Endothelial cell of umbilical vein (primary cell): Measurements from ENCODE around the gene BCAR3. TPM values are rescaled to one million over a fixed set of nuclear protein-coding genes. Genes with fewer than 3 reads are reported as not detected.

Source experiments
- BruUV-seq: library from RNA; stranded (reverse); fragments of 400-500 nt; replicated peaks from 2 replicates; lab custom pipeline; 2021; lab: Mats Ljungman, UMichigan
- CTCF ChIA-PET: fragments of 300-600, 350-600 bp; sonication (Branson Sonifier 250); formaldehyde crosslinking; loops from one replicate; lab custom pipeline; 2021; ENCODE audit warnings: antibody characterized with exemption, inconsistent platforms; lab: Charles Lee
- POLR2A ChIA-PET: fragments of 300-600, 350-600 bp; sonication (Branson Sonifier 250); formaldehyde crosslinking; loops from one replicate; lab custom pipeline; 2021; ENCODE audit warnings: antibody characterized with exemption, inconsistent platforms; lab: Charles Lee
- DNase-seq: peaks from one replicate; pipeline ENCODE4 v3.0.0-alpha.2; 2011; ENCODE audit warnings: low read depth, low spot score
- FAIRE-seq: peaks from 2 replicates; lab custom pipeline; 2011; peaks lifted over from hg19 to GRCh38; lab: Jason Lieb, UNC
- H2AFZ ChIP-seq: 2 replicates; pipeline ENCODE4 v1.6.0; 2012; ENCODE audit warnings: low read depth, low read length, control low read depth, inconsistent platforms
- H3K27ac ChIP-seq: 2 replicates; pipeline ENCODE4 v1.5.1; 2011; ENCODE audit warnings: low read depth, mild to moderate bottlenecking, control low read depth, low read length, moderate library complexity; ENCODE audit not compliant: insufficient read depth
- H3K27me3 ChIP-seq, 2 experiments: 2 replicates each; pipeline versions ENCODE4 v1.6.0 to v1.6.1; 2011; ENCODE audit warnings: low read length in 2 of 2, mixed read lengths in 1 of 2; ENCODE audit not compliant: control insufficient read depth in 2 of 2, insufficient read depth in 2 of 2
- H3K36me3 ChIP-seq, 2 experiments: 2 replicates in 1 of 2; 3 replicates in 1 of 2; pipeline ENCODE4 v1.5.1; 2011; ENCODE audit warnings: low read length in 2 of 2, mild to moderate bottlenecking in 1 of 2, moderate library complexity in 1 of 2; ENCODE audit not compliant: control insufficient read depth in 2 of 2, insufficient read depth in 2 of 2; ENCODE audit errors: extremely low read depth in 1 of 2
- H3K4me1 ChIP-seq: 3 replicates; pipeline ENCODE4 v1.5.1; 2011; ENCODE audit warnings: mild to moderate bottlenecking, low read length; ENCODE audit not compliant: control insufficient read depth, insufficient read depth; ENCODE audit errors: extremely low read depth
- H3K4me2 ChIP-seq: 2 replicates; pipeline ENCODE4 v1.6.1; 2011; ENCODE audit warnings: low read length, control low read depth, mixed read lengths; ENCODE audit not compliant: insufficient read depth
- H3K4me3 ChIP-seq, 3 experiments: fragments of 200-600 bp in 1 of 3; sonication (generic), shearing (Covaris generic) in 1 of 3; replicated peaks in 1 of 3; 2 replicates each; pipeline ENCODE4 v1.5.1; 2011 to 2016; ENCODE audit warnings: control low read depth in 3 of 3, low read length in 3 of 3, mild to moderate bottlenecking in 2 of 3, inconsistent platforms in 1 of 3, low read depth in 1 of 3, moderate library complexity in 1 of 3; ENCODE audit not compliant: insufficient read depth in 1 of 3
- H3K79me2 ChIP-seq: 2 replicates; pipeline ENCODE4 v1.6.0; 2012; ENCODE audit warnings: low read length, inconsistent platforms; ENCODE audit not compliant: control insufficient read depth, insufficient read depth
- H3K9ac ChIP-seq: replicated peaks from 2 replicates; pipeline ENCODE3; 2011; ENCODE audit warnings: low read length, control low read depth; ENCODE audit not compliant: insufficient read depth; ENCODE audit errors: extremely low read depth
- H3K9me1 ChIP-seq: replicated peaks from 3 replicates; pipeline ENCODE4 v1.6.0; 2011; ENCODE audit warnings: mild to moderate bottlenecking, low read length; ENCODE audit not compliant: control insufficient read depth, insufficient read depth; ENCODE audit errors: extremely low read depth
- H3K9me3 ChIP-seq: replicated peaks from 2 replicates; pipeline ENCODE4 v1.5.1; 2012; ENCODE audit warnings: low read length, inconsistent platforms; ENCODE audit not compliant: control insufficient read depth, insufficient read depth
- H4K20me1 ChIP-seq: replicated peaks from 2 replicates; pipeline ENCODE3; 2011; ENCODE audit warnings: mild to moderate bottlenecking, low read length; ENCODE audit not compliant: control insufficient read depth, insufficient read depth; ENCODE audit errors: extremely low read depth
- EZH2 ChIP-seq: IDR thresholded peaks from 2 replicates; pipeline ENCODE4 v1.6.1; 2012; ENCODE audit warnings: borderline replicate concordance, low read depth, mild to moderate bottlenecking, moderate library complexity, low read length, inconsistent platforms; ENCODE audit not compliant: severe bottlenecking
- FOS ChIP-seq: IDR thresholded peaks from 2 replicates; pipeline ENCODE4 v1.6.1; 2011; ENCODE audit warnings: mild to moderate bottlenecking, low read length, moderate library complexity, borderline replicate concordance; ENCODE audit not compliant: insufficient read depth
- GATA2 ChIP-seq: IDR thresholded peaks from 2 replicates; pipeline ENCODE4 v1.7.0; 2011; ENCODE audit warnings: low read depth, mild to moderate bottlenecking, moderate library complexity, mixed read lengths, low read length; ENCODE audit not compliant: insufficient read length, insufficient read depth
- JUN ChIP-seq: IDR thresholded peaks from 2 replicates; pipeline ENCODE4 v1.6.1; 2011; ENCODE audit warnings: borderline replicate concordance, low read depth; ENCODE audit not compliant: insufficient read length, insufficient read depth
- MYC ChIP-seq: IDR thresholded peaks from one replicate; pipeline ENCODE4 v1.6.1; 2011; ENCODE audit warnings: mild to moderate bottlenecking, low read depth, low read length
- POLR2A ChIP-seq: IDR thresholded peaks from 2 replicates; pipeline ENCODE4 v1.6.1; 2012; ENCODE audit warnings: low read depth, mild to moderate bottlenecking, control low read depth, low read length
- POLR2AphosphoS5 ChIP-seq: IDR thresholded peaks from 2 replicates; pipeline ENCODE4 v1.6.1; 2012; ENCODE audit warnings: low read depth, mild to moderate bottlenecking, control low read depth, low read length, moderate library complexity; ENCODE audit not compliant: insufficient read depth
- dilution Hi-C: fragments of 300-500 bp; cut with MboI; formaldehyde crosslinking; loops from one replicate; pipeline ENCODE4 v1.15.0; 2019; ENCODE audit warnings: low sequenced_read_pairs; ENCODE audit not compliant: extremely low pct_ligation_motif_present
- intact Hi-C: fragments of 100-400 bp; cut with micrococcal nuclease; formaldehyde crosslinking; loops from one replicate; pipeline ENCODE4 v1.10.0; 2022
- polyA plus RNA-seq, 4 experiments: library from polyadenylated mRNA; depleted of rRNA in 3 of 4; stranded (reverse) in 3 of 4; unstranded in 1 of 4; fragments of >200 nt; gene quantifications; 2 replicates each; pipeline versions ENCODE4 v1.2.1 to v1.2.3, GENCODE V29; 2011 to 2012; ENCODE audit warnings: missing spikeins in 1 of 4
- total RNA-seq: library from RNA; stranded (reverse); gene quantifications from 2 replicates; pipeline ENCODE4 v1.2.3, GENCODE V29; 2021
- TF ChIP-seq, protein P1 (sequence below), 2 donors: IDR thresholded peaks; 1 replicate in 1 of 2; 2 replicates in 1 of 2; pipeline ENCODE4 v1.5.1; 2011; ENCODE audit warnings: low read length in 2 of 2, mild to moderate bottlenecking in 2 of 2, moderate library complexity in 2 of 2, control low read depth in 1 of 2, inconsistent platforms in 1 of 2, low read depth in 1 of 2; ENCODE audit not compliant: insufficient read depth in 1 of 2; ENCODE audit errors: extremely low read depth in 1 of 2
- TF ChIP-seq, protein P2 (sequence below): IDR thresholded peaks from 2 replicates; pipeline ENCODE4 v1.6.1; 2011; ENCODE audit not compliant: insufficient read depth, insufficient read length

The BCAR3 gene
- total and polyA plus RNA-seq, 2 donors (not counting 3 experiments of a cell fraction or from before 2014, with no cell fraction given) = 17.5 to 32.9 TPM

DNA sequence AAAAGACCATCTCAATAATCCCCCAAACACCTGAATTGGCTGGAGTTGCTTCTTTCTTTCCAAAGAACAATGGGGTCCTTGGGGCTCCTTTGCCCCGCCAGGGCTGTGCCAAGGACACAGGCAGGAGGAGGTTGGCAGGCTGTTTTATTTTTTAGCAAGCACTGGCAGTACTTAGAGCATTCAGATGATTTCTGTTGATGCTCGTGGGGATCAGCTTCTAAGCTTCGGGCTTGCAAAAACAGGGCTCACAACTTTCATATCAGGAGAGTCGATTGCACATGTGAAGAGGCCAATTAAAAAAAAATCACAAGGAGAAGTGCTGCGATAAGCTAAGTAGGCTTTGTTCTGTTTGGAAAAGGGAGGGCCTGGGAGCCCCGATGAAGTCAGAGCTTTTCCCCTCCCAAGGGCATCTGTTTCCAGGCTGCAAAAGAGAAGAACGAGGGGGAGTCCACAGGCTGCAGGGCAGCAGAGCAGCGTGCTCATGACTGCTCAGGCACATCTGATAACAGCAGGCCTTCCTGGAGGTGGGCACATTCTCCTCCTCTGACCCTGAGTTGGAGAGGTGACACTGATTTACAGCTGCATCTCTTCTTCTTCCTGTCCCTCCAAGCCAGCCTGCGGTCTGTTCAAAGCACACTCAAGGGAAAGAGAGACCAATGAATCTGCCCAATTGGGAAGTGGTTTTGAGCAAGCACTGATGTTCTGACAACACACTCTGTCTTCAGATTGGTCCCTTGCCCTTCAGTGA, 27.3 kb upstream of the BCAR3 start:
- no TSS peak for BruUV-seq
- FAIRE-seq = peak; percentile 42
- ChIA-PET CTCF (interaction anchor here (1.0 to 1.2 kb wide), 6 partner anchors 23 to 106 kb away, joined by 3 to 4 read pairs (median 3); no protein-coding TSS in a partner anchor), POLR2A (no interaction called here)
- Histone ChIP-seq H3K27me3 (peaks cover 0 to 2% of the 10 kb centered on the region in 2 experiments), H3K9me3 (no peaks in the 10 kb centered on the region), H3K27ac (no peak overlapping the region), H3K4me3 (no peak overlapping the region), H3K79me2 (no peaks in the 10 kb centered on the region), H3K9ac (no peak overlapping the region), H3K9me1 (no peaks in the 10 kb centered on the region), H4K20me1 (no peaks in the 10 kb centered on the region), H2AFZ (peak overlapping the region; percentile 12), H3K4me2 (no peak overlapping the region), H3K36me3 (no peaks in the 10 kb centered on the region), H3K4me1 (peaks cover 3% of the 10 kb centered on the region)
- peak; percentile 71 for DNase-seq
- TF ChIP-seq, protein P1, sequence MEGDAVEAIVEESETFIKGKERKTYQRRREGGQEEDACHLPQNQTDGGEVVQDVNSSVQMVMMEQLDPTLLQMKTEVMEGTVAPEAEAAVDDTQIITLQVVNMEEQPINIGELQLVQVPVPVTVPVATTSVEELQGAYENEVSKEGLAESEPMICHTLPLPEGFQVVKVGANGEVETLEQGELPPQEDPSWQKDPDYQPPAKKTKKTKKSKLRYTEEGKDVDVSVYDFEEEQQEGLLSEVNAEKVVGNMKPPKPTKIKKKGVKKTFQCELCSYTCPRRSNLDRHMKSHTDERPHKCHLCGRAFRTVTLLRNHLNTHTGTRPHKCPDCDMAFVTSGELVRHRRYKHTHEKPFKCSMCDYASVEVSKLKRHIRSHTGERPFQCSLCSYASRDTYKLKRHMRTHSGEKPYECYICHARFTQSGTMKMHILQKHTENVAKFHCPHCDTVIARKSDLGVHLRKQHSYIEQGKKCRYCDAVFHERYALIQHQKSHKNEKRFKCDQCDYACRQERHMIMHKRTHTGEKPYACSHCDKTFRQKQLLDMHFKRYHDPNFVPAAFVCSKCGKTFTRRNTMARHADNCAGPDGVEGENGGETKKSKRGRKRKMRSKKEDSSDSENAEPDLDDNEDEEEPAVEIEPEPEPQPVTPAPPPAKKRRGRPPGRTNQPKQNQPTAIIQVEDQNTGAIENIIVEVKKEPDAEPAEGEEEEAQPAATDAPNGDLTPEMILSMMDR (IDR thresholded peaks at IDR 0.05; ENCODE audit: extremely low read depth in 1 of 2, insufficient read depth in 1 of 2, low read depth in 1 of 2, low read length in 2 of 2) = no peak
- TF ChIP-seq FOS = no peak
- no peak for TF ChIP-seq JUN
- intact Hi-C loops (no loop called here), dilution Hi-C loops (no loop called here)

DNA sequence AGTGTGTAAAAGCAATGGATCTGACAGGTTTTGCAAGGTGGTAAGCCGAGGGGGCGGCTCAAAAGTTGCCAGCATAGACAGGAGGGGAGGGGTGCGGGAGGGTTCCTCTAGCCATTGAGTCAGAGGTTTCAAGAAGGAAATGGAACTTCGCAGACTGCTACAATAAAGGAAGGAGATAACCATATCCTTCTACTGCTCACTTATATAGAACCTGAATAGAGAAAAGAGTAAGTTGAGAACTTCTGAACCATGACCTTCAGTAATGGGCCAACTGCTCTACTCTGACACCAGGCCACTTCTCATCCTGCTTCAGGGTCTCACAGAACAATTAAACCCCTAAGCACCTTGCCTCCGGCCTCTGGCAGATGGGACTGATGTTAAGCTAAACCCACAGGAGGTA, 26.3 kb upstream of the BCAR3 start:
- Histone ChIP-seq H3K9me3 (no peaks in the 10 kb centered on the region), H3K4me3 (no peak overlapping the region), H4K20me1 (no peaks in the 10 kb centered on the region), H3K27ac (no peak overlapping the region), H3K4me2 (no peak overlapping the region), H3K27me3 (peaks cover 0 to 2% of the 10 kb centered on the region in 2 experiments), H3K36me3 (no peaks in the 10 kb centered on the region), H3K4me1 (peaks cover 3% of the 10 kb centered on the region), H3K79me2 (no peaks in the 10 kb centered on the region), H3K9ac (no peak overlapping the region), H3K9me1 (no peaks in the 10 kb centered on the region), H2AFZ (no peak overlapping the region)
- FAIRE-seq (no peak), DNase-seq (no peak)
- intact Hi-C loops = no loop called here
- CTCF ChIA-PET = interaction anchor here (1.0 kb wide), 1 partner anchor 38 kb away, joined by 3 read pairs; no protein-coding TSS in a partner anchor
- POLR2A ChIA-PET = no interaction called here
- dilution Hi-C loops = no loop called here
- TF ChIP-seq JUN (no peak), GATA2 (no peak), FOS (no peak), POLR2AphosphoS5 (no peak), MYC (no peak), POLR2A (no peak), EZH2 (no peak)
- TF ChIP-seq, protein P1 (IDR thresholded peaks at IDR 0.05; ENCODE audit: extremely low read depth in 1 of 2, insufficient read depth in 1 of 2, low read depth in 1 of 2, low read length in 2 of 2) = no peak
- TF ChIP-seq, protein P2, sequence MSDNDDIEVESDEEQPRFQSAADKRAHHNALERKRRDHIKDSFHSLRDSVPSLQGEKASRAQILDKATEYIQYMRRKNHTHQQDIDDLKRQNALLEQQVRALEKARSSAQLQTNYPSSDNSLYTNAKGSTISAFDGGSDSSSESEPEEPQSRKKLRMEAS = no peak
- BruUV-seq = no TSS peak
